ENCODE results near the gene NAT9.

NAT9 gene

DNA sequence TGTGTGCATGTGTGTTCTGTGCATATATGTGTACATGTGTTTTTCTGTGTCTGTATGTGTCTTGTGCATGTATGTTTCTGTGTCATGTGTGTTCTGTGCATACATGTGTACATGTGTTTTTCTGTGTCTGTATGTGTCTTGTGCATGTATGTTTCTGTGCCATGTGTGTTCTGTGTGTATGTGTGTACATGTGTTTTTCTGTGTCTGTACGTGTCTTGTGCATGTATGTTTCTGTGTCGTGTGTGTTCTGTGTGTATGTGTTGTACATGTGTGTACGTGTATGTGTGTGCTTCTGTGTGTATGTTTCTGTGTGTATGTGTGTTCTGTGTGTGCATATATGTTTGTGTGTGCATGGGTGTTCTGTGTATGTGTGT is 47.5 kb downstream of the NAT9 start:
- DNase-seq (ENCODE audit: low spot score) = no peak

DNA sequence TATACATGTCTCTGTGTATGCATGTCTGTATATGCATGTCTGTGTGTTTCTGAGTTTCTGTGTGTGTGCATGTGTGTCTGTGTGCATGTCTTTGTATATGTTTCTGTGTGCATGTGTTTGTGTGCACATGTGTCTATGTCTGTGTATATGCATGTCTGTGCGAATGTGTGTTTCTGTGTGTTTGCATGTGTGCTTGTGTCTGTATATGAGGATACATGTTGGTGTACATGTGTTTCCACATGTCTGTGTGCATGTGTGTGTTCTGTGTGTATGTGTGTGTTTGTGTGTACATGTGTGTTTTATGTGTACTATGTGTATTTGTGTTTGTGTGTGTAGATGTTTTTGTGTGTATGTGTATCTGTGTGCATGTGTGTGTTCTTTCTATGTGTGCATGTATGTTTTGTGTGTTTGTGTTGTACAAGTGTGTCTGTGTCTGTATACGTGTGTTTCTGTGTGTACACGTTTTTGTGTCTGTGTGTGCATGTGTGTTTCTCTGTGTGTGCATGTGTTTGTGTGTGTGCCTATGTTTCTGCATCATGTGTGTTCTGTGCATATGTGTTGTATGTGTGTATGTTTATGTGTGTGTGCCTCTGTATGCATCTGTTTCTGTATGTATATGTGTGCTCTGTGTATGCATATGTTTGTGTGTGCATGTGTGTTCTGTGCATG is 48.0 kb downstream of the NAT9 start:
- DNase-seq (ENCODE audit: low spot score) = no peak

DNA sequence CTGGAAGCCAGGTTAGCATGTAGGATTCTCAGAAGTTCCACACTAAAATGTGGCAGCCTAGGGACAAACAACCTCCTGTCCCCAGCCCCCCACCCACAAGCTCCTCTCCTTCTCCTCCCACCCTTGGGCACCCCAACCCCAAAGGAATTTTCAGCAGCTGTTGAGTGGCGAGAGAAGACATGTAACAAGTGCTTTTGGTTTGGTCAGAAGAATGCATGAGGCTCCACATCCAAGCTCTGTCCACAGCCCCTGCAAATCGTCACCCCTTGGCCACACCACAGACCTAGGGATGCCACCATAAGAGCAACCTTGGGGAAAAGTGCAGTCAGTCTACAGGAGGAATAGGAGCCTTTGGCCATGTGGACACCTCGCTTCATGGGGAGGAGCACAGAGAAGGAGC is 51.0 kb downstream of the NAT9 start:
- no peak for DNase-seq (ENCODE audit: low spot score)

DNA sequence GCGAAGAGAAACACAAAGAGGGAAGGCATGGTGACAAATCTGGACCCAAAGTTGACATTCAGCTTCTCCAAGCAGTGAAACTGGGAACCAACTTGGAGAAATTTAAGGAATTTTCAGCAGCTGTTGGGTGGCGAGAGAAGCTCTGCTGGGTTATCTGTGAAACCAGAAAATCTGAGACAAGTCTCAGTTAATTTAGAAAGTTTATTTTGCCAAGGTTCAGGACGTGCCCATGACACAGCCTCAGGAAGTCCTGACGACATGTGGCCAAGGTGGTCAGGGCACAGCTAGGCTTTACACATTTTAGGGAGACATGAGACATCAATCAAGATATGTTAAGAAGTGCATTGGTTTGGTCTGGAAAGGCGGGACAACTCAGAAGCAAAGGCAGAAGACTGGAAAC is 52.3 kb downstream of the NAT9 start:
- no peak for DNase-seq (ENCODE audit: low spot score)

DNA sequence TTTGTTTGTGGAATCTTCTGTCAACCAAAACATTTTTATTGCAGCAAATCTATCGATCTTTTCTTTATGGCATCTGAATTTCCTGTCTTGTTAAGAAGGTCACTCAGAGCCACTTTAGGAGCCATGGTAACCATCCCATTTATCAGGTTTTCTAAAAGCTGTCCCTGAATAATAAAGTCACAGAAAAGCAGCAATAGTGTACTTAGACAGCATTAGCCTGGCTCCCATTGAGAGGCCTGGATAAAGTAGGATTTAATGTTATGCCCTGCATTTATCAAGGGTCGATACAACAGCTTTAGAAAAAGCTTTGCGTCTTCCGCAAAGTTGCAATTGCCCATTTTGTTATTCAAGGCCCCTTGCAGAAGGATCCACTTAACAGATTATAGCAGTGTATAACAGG is 53.4 kb downstream of the NAT9 start:
- DNase-seq (ENCODE audit: low spot score) = no peak
